ENCODE data around the gene DEFB126.
"Not testable (repeated sequence)": the region's sequence is repeated elsewhere in the genome, so short reads cannot be mapped to it uniquely, and the experiment has no call there.

Gene DEFB126

GRCh38 chr20:142290-142689 is at the start of gene DEFB126:
DEFB126 (plus strand) TSS chr20:142590; CDS start chr20:142629, 39 bp downstream.
- TF ChIP-seq CTCF (IDR thresholded peaks at IDR 0.05): no peak
- TF ChIP-seq ZFX (IDR thresholded peaks at IDR 0.05; ENCODE audit: borderline replicate concordance): no peak
- no peak within 1 kb of the TSS for H3K27ac ChIP-seq

GRCh38 chr20:93641-94040 is 48.7 kb upstream of the DEFB126 start:
- no peak overlapping the region for H3K27ac ChIP-seq
- no peak for TF ChIP-seq ZFX (IDR thresholded peaks at IDR 0.05; ENCODE audit: borderline replicate concordance)
- no peak for TF ChIP-seq CTCF (IDR thresholded peaks at IDR 0.05)

GRCh38 chr20:95215-95614 is 47.2 kb upstream of the DEFB126 start:
- H3K27ac ChIP-seq: no peak overlapping the region
- no peak for TF ChIP-seq CTCF (IDR thresholded peaks at IDR 0.05)
- no peak for TF ChIP-seq ZFX (IDR thresholded peaks at IDR 0.05; ENCODE audit: borderline replicate concordance)

- H3K27ac ChIP-seq: not testable (repeated sequence)
Measured at GRCh38 chr20:97691-98090, 44.7 kb upstream of the DEFB126 start.

GRCh38 chr20:101975-102374 is 40.4 kb upstream of the DEFB126 start:
- no peak overlapping the region for H3K27ac ChIP-seq
- TF ChIP-seq ZFX (IDR thresholded peaks at IDR 0.05; ENCODE audit: borderline replicate concordance): no peak
- no peak for TF ChIP-seq CTCF (IDR thresholded peaks at IDR 0.05)

GRCh38 chr20:103456-103855 is 38.9 kb upstream of the DEFB126 start:
- TF ChIP-seq CTCF (IDR thresholded peaks at IDR 0.05) (no peak), ZFX (IDR thresholded peaks at IDR 0.05; ENCODE audit: borderline replicate concordance) (no peak)
- no peak overlapping the region for H3K27ac ChIP-seq

- no peak for TF ChIP-seq CTCF (IDR thresholded peaks at IDR 0.05)
- TF ChIP-seq ZFX (IDR thresholded peaks at IDR 0.05; ENCODE audit: borderline replicate concordance): no peak
- H3K27ac ChIP-seq: no peak overlapping the region
Measured at GRCh38 chr20:112396-112795, 30.0 kb upstream of the DEFB126 start.

GRCh38 chr20:117518-117917 is 24.9 kb upstream of the DEFB126 start:
- no peak overlapping the region for H3K27ac ChIP-seq
- TF ChIP-seq ZFX (IDR thresholded peaks at IDR 0.05; ENCODE audit: borderline replicate concordance) (no peak), CTCF (IDR thresholded peaks at IDR 0.05) (no peak)

- peak overlapping the region; percentile 29; the same call in 1 of the 2 replicates for H3K27ac ChIP-seq
Measured at GRCh38 chr20:129786-130323, 12.5 kb upstream of the DEFB126 start.
